Measurements from ENCODE around the gene CDCA4.

CDCA4 gene

GRCh38 chr14:104965561-104966231 is 55.2 kb downstream of the CDCA4 start:
- DNase-seq (ENCODE audit: low read depth in 1 of 2, low spot score in 1 of 2), result no peak

DNA sequence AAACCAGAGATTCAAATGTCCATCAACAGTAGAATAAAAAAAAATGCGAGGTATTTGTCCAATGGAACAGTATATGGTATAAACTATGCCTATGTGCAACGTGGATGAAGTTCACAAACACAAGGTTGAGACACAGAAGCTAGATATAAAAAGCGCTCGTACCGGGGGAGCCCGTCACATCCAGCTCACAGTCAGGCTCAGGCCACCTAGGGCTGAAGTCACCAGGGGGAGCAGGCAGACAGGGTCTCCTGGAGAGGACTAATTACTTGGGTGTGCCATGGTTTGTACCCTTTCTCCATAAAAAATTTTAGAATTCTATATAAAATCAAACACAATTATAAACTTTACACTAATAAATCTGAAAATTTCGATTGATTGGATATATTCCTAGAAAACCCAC is 56.3 kb downstream of the CDCA4 start:
- DNase-seq (ENCODE audit: low read depth in 1 of 2, low spot score in 1 of 2), result no peak

Data from activated CD4-positive, alpha-beta T cell treated with anti-CD3 and anti-CD28 coated beads, Interleukin-2, amount 50 U/mL, for 24 hours (primary cell).